GM19025 (cell line): ENCODE data around the gene ITGB3.

Experiments used
- ATAC-seq: cut with Tn5 transposase; IDR thresholded peaks from one replicate; pipeline ENCODE4 v1.9.1; 2021; ENCODE audit warnings: mild to moderate bottlenecking, low read depth, moderate library complexity; ENCODE audit not compliant: unreplicated experiment

ITGB3 gene

GRCh38 chr17:47324224-47325020 is 70.8 kb downstream of the ITGB3 start:
- peak; percentile 23 for ATAC-seq

DNA sequence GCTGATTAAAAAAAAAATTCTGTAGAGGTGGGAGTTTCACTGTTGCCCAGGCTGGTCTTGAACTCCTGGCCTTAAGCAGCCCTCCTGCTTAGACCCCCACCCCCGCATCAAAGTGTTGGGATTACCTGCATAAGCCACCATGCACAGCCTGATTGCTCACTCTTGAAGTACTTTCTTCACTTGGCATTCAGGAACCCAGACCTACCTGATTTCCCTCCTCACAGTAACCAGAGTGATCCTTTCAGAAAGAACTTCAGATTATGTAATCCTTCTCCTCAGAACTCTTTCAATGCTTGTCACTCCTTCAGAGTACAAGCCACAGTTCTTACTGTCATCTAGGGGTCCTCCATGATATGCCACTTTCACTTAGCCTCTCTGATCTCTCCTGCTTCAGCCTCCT is 71.5 kb downstream of the ITGB3 start:
- ATAC-seq, result no peak

DNA sequence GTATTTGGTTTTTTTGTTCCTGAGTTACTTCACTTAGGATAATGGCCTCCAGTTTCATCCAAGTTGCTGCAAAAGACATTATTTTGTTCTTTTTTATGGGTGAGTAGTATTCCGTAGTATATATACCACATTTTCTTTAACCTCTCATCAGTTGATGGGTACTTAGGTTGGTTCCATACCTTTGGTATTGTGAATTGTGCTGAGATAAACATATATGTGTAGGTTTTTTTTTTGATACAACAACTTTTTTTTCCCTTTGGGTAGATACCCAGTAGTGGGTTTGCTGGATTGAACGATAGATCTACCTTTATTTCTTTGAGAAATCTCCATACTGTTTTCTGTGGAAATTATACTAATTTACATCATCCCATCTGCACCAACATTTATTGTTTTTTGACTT is 76.9 kb downstream of the ITGB3 start:
- no peak for ATAC-seq

DNA sequence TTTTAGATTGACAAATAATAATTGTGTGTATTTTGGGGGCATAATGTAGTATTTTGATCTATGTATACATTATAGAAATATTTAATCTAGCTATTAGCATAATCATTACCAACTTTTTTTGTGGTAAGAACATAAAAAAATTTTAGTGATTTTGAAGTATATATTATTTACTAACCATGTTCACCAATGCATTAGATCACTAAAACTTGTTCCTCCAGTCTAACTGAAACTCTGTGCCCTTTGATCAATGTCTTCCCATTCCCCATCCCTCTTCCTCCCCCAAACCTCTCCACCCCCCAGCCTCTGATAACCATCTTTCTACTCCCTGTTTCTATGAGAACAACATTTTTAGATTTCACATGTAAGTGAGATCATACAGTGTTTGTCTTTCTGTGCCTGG is 78.7 kb downstream of the ITGB3 start:
- ATAC-seq, result no peak

DNA sequence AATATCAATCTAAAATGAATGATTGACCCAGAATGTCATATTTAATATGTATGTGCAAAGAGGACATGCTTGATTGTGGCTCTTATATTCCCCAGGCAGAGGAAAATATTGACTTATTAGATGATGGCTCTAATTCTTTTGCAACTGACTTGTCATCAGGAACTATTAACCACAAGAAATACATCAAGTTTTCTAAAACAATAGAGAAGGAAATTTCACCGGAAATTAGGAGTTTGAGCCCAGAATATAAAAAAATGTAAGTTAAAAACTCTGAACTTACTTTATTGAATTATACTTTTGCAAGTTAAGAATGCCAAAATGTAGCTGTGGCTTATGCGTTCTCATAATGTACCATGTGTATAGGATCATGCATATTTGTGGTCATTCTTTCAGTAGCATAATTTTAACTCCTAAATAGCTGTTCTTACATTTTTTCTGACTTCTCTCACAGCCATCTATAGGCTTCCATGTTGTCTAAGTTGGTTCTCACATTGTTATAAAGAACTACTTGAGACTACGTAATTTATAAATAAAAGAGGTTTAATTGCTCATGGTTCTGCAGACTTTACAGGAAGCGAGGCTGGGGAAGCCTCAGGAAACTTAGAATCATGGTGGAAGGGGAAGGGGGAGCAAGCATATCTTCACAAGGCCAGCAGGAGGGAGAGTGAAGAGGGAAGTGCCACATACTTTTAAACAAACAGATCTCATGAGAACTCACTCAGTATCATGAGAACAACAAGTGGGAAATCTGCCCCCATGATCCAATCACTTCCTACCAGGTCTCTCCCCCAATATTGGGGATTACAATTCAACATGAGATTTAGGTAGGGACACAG is 81.7 kb downstream of the ITGB3 start:
- no peak for ATAC-seq

- ATAC-seq, result no peak
Observed at GRCh38 chr17:47338026-47338425, 84.4 kb downstream of the ITGB3 start.

- ATAC-seq, result no peak
Observed at GRCh38 chr17:47352848-47353247, 99.2 kb downstream of the ITGB3 start.

DNA sequence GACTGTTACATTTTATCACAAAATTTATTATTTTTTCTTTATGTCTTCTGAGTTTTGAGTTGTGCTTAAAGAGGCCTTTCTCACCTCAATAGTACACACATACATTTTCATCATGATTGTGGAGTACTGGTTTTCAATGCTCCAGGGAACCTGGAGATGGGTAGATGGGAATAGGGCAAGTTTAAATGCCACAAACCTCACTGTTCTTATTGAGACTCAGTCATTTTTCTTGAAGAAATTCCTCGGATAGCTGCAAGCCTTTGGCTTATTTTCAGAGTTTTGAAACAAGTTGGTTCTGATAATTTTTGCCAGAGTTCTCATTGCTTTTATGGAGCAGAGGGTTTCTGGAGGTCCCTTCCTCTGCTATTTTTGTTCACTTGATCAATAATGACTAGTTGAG is 105.0 kb downstream of the ITGB3 start:
- ATAC-seq, result no peak
